H1 (cell line): ENCODE data around the gene ETV4. TPM values are rescaled to one million over a fixed set of nuclear protein-coding genes. Genes with fewer than 3 reads are reported as not detected.

Experiments
- CTCF ChIA-PET: fragments of 300-600 bp; sonication (Branson Sonifier 250); formaldehyde crosslinking; loops from one replicate; lab custom pipeline; 2021; ENCODE audit not compliant: partially characterized antibody; lab: Charles Lee
- POLR2A ChIA-PET: fragments of 300-600 bp; sonication (Branson Sonifier 250); formaldehyde crosslinking; loops from one replicate; lab custom pipeline; 2021; ENCODE audit warnings: inconsistent platforms; ENCODE audit not compliant: partially characterized antibody; lab: Charles Lee
- DNase-seq, 2 experiments: peaks; one replicate each; pipeline versions ENCODE4 v3.0.0 to v3.0.0-alpha.2; 2010 to 2022; ENCODE audit warnings: low spot score in 2 of 2, low read depth in 1 of 2, mixed read lengths in 1 of 2
- FAIRE-seq: peaks from 2 replicates; lab custom pipeline; 2011; peaks lifted over from hg19 to GRCh38; lab: Jason Lieb, UNC
- H2AFZ ChIP-seq: 2 replicates; pipeline ENCODE4 v1.8.1; 2012; ENCODE audit warnings: low read length, inconsistent platforms
- H2AK5ac ChIP-seq: 2 replicates; pipeline ENCODE4 v1.6.1; 2013; ENCODE audit warnings: low read depth, low read length
- H2BK120ac ChIP-seq: replicated peaks from 2 replicates; pipeline ENCODE3; 2013; ENCODE audit warnings: low read depth, low read length, inconsistent platforms
- H2BK12ac ChIP-seq: 2 replicates; pipeline ENCODE4 v1.6.1; 2013; ENCODE audit warnings: low read depth, low read length
- H2BK15ac ChIP-seq: 2 replicates; pipeline ENCODE4 v1.6.1; 2013; ENCODE audit warnings: low read length
- H2BK20ac ChIP-seq: 2 replicates; pipeline ENCODE4 v1.6.1; 2013; ENCODE audit warnings: low read length
- H2BK5ac ChIP-seq: 2 replicates; pipeline ENCODE4 v1.6.1; 2013; ENCODE audit warnings: low read depth, low read length
- H3K14ac ChIP-seq: 2 replicates; pipeline ENCODE4 v1.6.1; 2013; ENCODE audit warnings: inconsistent platforms; ENCODE audit not compliant: insufficient read length
- H3K18ac ChIP-seq: 2 replicates; pipeline ENCODE4 v1.6.1; 2013; ENCODE audit warnings: low read length; ENCODE audit errors: extremely low read depth
- H3K23ac ChIP-seq: 2 replicates; pipeline ENCODE4 v1.6.1; 2013; ENCODE audit warnings: inconsistent platforms; ENCODE audit not compliant: insufficient read length
- H3K23me2 ChIP-seq: 2 replicates; pipeline ENCODE4 v1.6.1; 2013; ENCODE audit warnings: low read depth, low read length
- H3K27ac ChIP-seq: 2 replicates; pipeline ENCODE4 v1.6.1; 2011; ENCODE audit warnings: low read depth, low read length, inconsistent platforms
- H3K27me3 ChIP-seq, 4 experiments: replicated peaks in 1 of 4; 1 replicate in 1 of 4; 2 replicates in 3 of 4; pipeline versions ENCODE4 v1.6.1 to v1.8.1; 2011 to 2013; ENCODE audit warnings: low read length in 3 of 4, mild to moderate bottlenecking in 3 of 4, inconsistent platforms in 2 of 4, mixed read lengths in 2 of 4, moderate library complexity in 1 of 4; ENCODE audit not compliant: control insufficient read depth in 3 of 4, insufficient read depth in 3 of 4; ENCODE audit errors: extremely low read depth in 1 of 4
- H3K36me3 ChIP-seq, 4 experiments: 2 replicates each; pipeline versions ENCODE4 v1.6.1 to v1.8.1; 2011 to 2013; ENCODE audit warnings: mild to moderate bottlenecking in 4 of 4, low read length in 3 of 4, moderate library complexity in 2 of 4, control low read depth in 1 of 4, inconsistent platforms in 1 of 4; ENCODE audit not compliant: insufficient read depth in 4 of 4, control insufficient read depth in 2 of 4
- H3K4ac ChIP-seq: replicated peaks from 2 replicates; pipeline ENCODE3; 2013; ENCODE audit warnings: low read length, low read depth, mixed read lengths, inconsistent platforms; ENCODE audit not compliant: insufficient read length
- H3K4me1 ChIP-seq, 4 experiments: replicated peaks in 1 of 4; 1 replicate in 1 of 4; 2 replicates in 3 of 4; pipeline versions ENCODE4 v1.6.1 to v1.8.1; 2011 to 2013; ENCODE audit warnings: low read length in 3 of 4, inconsistent platforms in 2 of 4, mixed read lengths in 1 of 4; ENCODE audit not compliant: insufficient read depth in 4 of 4, control insufficient read depth in 3 of 4
- H3K4me2 ChIP-seq, 2 experiments: 2 replicates each; pipeline versions ENCODE4 v1.6.1 to v1.8.1; 2011 to 2013; ENCODE audit warnings: low read depth in 2 of 2, low read length in 2 of 2, control low read depth in 1 of 2, inconsistent platforms in 1 of 2, mild to moderate bottlenecking in 1 of 2; ENCODE audit not compliant: insufficient read depth in 1 of 2
- H3K4me3 ChIP-seq, 4 experiments: fragments of 200-600, 300-600 bp in 1 of 4; sonication (generic), shearing (Covaris generic), sonication (Bioruptor Twin) in 1 of 4; 2 replicates each; pipeline versions ENCODE4 v1.5.1 to v1.8.1; 2011 to 2016; ENCODE audit warnings: low read length in 4 of 4, low read depth in 3 of 4, control low read depth in 2 of 4, inconsistent platforms in 2 of 4, mild to moderate bottlenecking in 2 of 4, mixed read lengths in 1 of 4, moderate library complexity in 1 of 4; ENCODE audit not compliant: insufficient read depth in 2 of 4; ENCODE audit errors: extremely low read depth in 1 of 4
- H3K56ac ChIP-seq: replicated peaks from 2 replicates; pipeline ENCODE3; 2013; ENCODE audit warnings: low read depth, mild to moderate bottlenecking, mixed read lengths, low read length, inconsistent platforms; ENCODE audit not compliant: insufficient read length
- H3K79me1 ChIP-seq: 2 replicates; pipeline ENCODE4 v1.6.1; 2013; ENCODE audit warnings: low read depth, low read length, control low read depth
- H3K79me2 ChIP-seq, 2 experiments: 2 replicates each; pipeline versions ENCODE4 v1.6.1 to v1.8.1; 2012 to 2013; ENCODE audit warnings: low read length in 2 of 2, mild to moderate bottlenecking in 2 of 2, inconsistent platforms in 1 of 2; ENCODE audit not compliant: insufficient read depth in 2 of 2, control insufficient read depth in 1 of 2
- H3K9ac ChIP-seq, 4 experiments: replicated peaks in 1 of 4; 1 replicate in 1 of 4; 2 replicates in 3 of 4; pipeline versions ENCODE4 v1.6.1 to v1.8.1; 2011 to 2013; ENCODE audit warnings: low read depth in 3 of 4, low read length in 3 of 4, control low read depth in 2 of 4, mild to moderate bottlenecking in 2 of 4, moderate library complexity in 2 of 4, inconsistent platforms in 1 of 4; ENCODE audit errors: extremely low read depth in 1 of 4
- H3K9me3 ChIP-seq, 2 experiments: 2 replicates each; pipeline versions ENCODE4 v1.6.1 to v1.8.1; 2012 to 2013; ENCODE audit warnings: mild to moderate bottlenecking in 2 of 2, moderate library complexity in 2 of 2, control low read depth in 1 of 2, inconsistent platforms in 1 of 2, low read depth in 1 of 2, low read length in 1 of 2, mixed read lengths in 1 of 2; ENCODE audit not compliant: insufficient read depth in 2 of 2
- H4K20me1 ChIP-seq, 2 experiments: replicated peaks in 1 of 2; 2 replicates each; pipeline versions ENCODE3 to v1.8.1; 2011 to 2013; ENCODE audit warnings: inconsistent platforms in 2 of 2, low read length in 2 of 2, mild to moderate bottlenecking in 1 of 2; ENCODE audit not compliant: insufficient read depth in 2 of 2, control insufficient read depth in 1 of 2
- H4K5ac ChIP-seq: 2 replicates; pipeline ENCODE4 v1.6.1; 2013; ENCODE audit warnings: low read length, low read depth, mixed read lengths, inconsistent platforms; ENCODE audit not compliant: insufficient read length
- H4K8ac ChIP-seq: 2 replicates; pipeline ENCODE4 v1.8.0; 2013; ENCODE audit warnings: mild to moderate bottlenecking, moderate library complexity, low read length, inconsistent platforms; ENCODE audit not compliant: insufficient read depth; ENCODE audit errors: extremely low read depth
- H4K91ac ChIP-seq: replicated peaks from 2 replicates; pipeline ENCODE3; 2013; ENCODE audit warnings: low read length, mixed read lengths, inconsistent platforms; ENCODE audit not compliant: insufficient read length
- ASH2L ChIP-seq: fragments of 200-600, 300-600 bp; sonication (generic); IDR thresholded peaks from one replicate; pipeline ENCODE4 v1.7.1; 2017; ENCODE audit warnings: low read length
- BCL11A ChIP-seq, 2 experiments: IDR thresholded peaks; one replicate each; pipeline ENCODE4 v1.6.1; 2011; ENCODE audit warnings: low read depth in 2 of 2, low read length in 2 of 2, mild to moderate bottlenecking in 2 of 2
- JUND ChIP-seq: IDR thresholded peaks from 2 replicates; pipeline ENCODE4 v1.6.1; 2011; ENCODE audit warnings: mild to moderate bottlenecking, improper control_type of control experiment, low read length
- KDM4A ChIP-seq: IDR thresholded peaks from one replicate; pipeline ENCODE4 v1.7.1; 2012; ENCODE audit warnings: low read depth, mild to moderate bottlenecking, moderate library complexity, low read length, inconsistent platforms; ENCODE audit not compliant: severe bottlenecking
- RAD21 ChIP-seq, 2 experiments: IDR thresholded peaks in 1 of 2; conservative IDR thresholded peaks in 1 of 2; 2 replicates each; pipeline ENCODE4 v1.6.1; 2011; ENCODE audit warnings: low read depth in 2 of 2, low read length in 2 of 2, improper control_type of control experiment in 1 of 2, inconsistent platforms in 1 of 2, mild to moderate bottlenecking in 1 of 2, moderate library complexity in 1 of 2
- SIRT6 ChIP-seq: IDR thresholded peaks from one replicate; pipeline ENCODE4 v1.7.1; 2012; ENCODE audit warnings: low read length, inconsistent platforms
- SP1 ChIP-seq: IDR thresholded peaks from 2 replicates; pipeline ENCODE4 v1.6.1; 2011; ENCODE audit warnings: low read depth, low read length
- SP2 ChIP-seq: IDR thresholded peaks from 2 replicates; pipeline ENCODE4 v1.6.1; 2012; ENCODE audit warnings: mild to moderate bottlenecking, low read length, inconsistent platforms
- TAF1 ChIP-seq: IDR thresholded peaks from 2 replicates; pipeline ENCODE4 v1.6.1; 2011; ENCODE audit warnings: mild to moderate bottlenecking, low read depth, low read length
- WGBS, 2 experiments: shearing (Covaris generic) in 1 of 2; methylation state at CpG; one replicate each; pipeline versions ENCODE4 v1.1.6 to v1.1.7; 2013 to 2015; ENCODE audit warnings: low lambda C conversion rate in 2 of 2, mixed read lengths in 2 of 2, inconsistent platforms in 1 of 2, low coverage in 1 of 2, missing lambda C conversion rate in 1 of 2; ENCODE audit not compliant: insufficient replicate concordance in 2 of 2, insufficient coverage in 1 of 2, insufficient read length in 1 of 2; ENCODE audit errors: extremely low coverage in 1 of 2, missing lambda C conversion rate in 1 of 2; 5-methylcytosine and 5-hydroxymethylcytosine counted together
- polyA plus RNA-seq, 7 experiments: library from polyadenylated mRNA; depleted of rRNA in 3 of 7; stranded (reverse) in 5 of 7; unstranded in 2 of 7; fragments of >200 nt in 5 of 7; fragments of 200-250 nt in 2 of 7; gene quantifications; 1 replicate in 5 of 7; 2 replicates in 1 of 7; 4 replicates in 1 of 7; pipeline versions ENCODE4 v1.2.1 to v1.2.3, GENCODE V29; 2011 to 2013; ENCODE audit warnings: missing spikeins in 2 of 7, mixed read lengths in 2 of 7
- total RNA-seq: library from RNA; stranded (reverse); fragmentation: NEBNext Ultra II Directional; extraction: Animal tissue kit (Norgen Biotek cat#: 25700); gene quantifications from 2 replicates; pipeline ENCODE4 v1.2.1, GENCODE V29; 2021
- TF ChIP-seq, protein P1 (sequence below): IDR thresholded peaks from 2 replicates; pipeline ENCODE4 v1.6.1; 2011; ENCODE audit warnings: low read length, improper control_type of control experiment
- TF ChIP-seq, protein P2 (sequence below): IDR thresholded peaks from 2 replicates; pipeline ENCODE4 v1.6.1; 2012; ENCODE audit warnings: inconsistent platforms

ETV4 gene
- total and polyA plus RNA-seq, 2 of the 8 experiments (the other 6 are each of a cell fraction or from before 2014, with no cell fraction given), result 75.2 to 143 TPM

DNA sequence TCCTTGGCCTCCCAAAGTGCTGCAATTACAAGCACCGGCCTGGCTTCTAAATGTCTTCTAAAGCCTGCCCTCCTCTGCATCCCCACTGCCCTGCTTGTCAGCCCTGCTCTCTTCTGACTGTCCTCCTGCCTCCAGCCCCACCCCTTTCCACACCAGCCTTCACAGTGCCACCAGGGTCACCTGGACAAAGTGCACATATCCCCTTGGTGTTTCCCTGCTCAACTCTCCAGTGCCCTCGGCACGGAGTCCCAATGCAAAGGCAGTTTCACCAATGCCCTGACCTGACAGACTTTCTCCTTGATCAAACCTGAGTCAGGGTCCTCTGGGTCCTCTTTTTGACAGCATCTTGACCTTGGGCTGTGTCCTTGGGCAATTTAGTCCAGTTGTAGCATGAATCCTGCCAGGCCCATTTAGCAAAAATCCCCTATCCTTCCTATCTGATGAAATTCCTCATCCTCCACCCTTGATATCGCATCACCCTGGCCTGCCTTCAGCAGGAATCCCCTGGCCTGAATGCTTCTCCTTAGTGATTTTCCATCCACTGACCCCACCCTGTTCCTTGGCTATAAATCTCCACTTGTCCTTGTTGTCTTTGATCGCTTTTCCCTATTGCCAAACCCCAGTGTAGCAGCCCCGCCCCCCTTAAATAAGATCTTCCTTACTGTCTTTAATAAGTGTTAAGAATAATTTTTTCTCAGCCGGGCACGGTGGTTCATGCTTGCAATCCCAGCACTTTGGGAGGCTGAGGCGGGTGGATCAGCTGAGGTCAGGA is 42.7 kb upstream of the ETV4 start:
- H3K4me3 ChIP-seq, result no peak overlapping the region
- no peak overlapping the region for H2BK120ac ChIP-seq
- peak overlapping the region; percentile 29; the same call in 1 of the 2 replicates for H2BK15ac ChIP-seq
- H3K4me1 ChIP-seq, result peaks cover 0 to 4% (median 0%) of the 10 kb centered on the region in 4 experiments; a peak in 2 of 7 replicates
- H4K91ac ChIP-seq, result no peak overlapping the region
- no peak overlapping the region for H2BK20ac ChIP-seq
- CTCF ChIA-PET, result interaction anchor here (1.3 kb wide), 1 partner anchor 12 kb away, joined by 7 read pairs; no protein-coding TSS in a partner anchor
- POLR2A ChIA-PET, result no interaction called here
- H2BK12ac ChIP-seq, result no peak overlapping the region
- H4K5ac ChIP-seq, result no peak overlapping the region
- no peak for TF ChIP-seq RAD21 (IDR thresholded peaks at IDR 0.05 in 1 of 2, conservative IDR thresholded peaks at IDR 0.05 in 1 of 2; ENCODE audit: low read depth in 2 of 2, low read length in 2 of 2)
- TF ChIP-seq SIRT6, result no peak
- TF ChIP-seq SP1, result no peak
- no peak for TF ChIP-seq KDM4A
- TF ChIP-seq SP2, result no peak
- TF ChIP-seq TAF1, result no peak
- TF ChIP-seq BCL11A (IDR thresholded peaks at IDR 0.05; ENCODE audit: low read depth in 2 of 2, low read length in 2 of 2), result no peak
- TF ChIP-seq, protein P1, sequence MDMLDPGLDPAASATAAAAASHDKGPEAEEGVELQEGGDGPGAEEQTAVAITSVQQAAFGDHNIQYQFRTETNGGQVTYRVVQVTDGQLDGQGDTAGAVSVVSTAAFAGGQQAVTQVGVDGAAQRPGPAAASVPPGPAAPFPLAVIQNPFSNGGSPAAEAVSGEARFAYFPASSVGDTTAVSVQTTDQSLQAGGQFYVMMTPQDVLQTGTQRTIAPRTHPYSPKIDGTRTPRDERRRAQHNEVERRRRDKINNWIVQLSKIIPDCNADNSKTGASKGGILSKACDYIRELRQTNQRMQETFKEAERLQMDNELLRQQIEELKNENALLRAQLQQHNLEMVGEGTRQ, result no peak
- TF ChIP-seq ASH2L, result no peak
- TF ChIP-seq, protein P2, sequence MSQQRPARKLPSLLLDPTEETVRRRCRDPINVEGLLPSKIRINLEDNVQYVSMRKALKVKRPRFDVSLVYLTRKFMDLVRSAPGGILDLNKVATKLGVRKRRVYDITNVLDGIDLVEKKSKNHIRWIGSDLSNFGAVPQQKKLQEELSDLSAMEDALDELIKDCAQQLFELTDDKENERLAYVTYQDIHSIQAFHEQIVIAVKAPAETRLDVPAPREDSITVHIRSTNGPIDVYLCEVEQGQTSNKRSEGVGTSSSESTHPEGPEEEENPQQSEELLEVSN, result no peak
- TF ChIP-seq JUND, result no peak
- no peaks in the 10 kb centered on the region for H3K79me2 ChIP-seq
- H3K9ac ChIP-seq, result no peak overlapping the region
- no peak overlapping the region for H3K23ac ChIP-seq
- H3K18ac ChIP-seq, result no peak overlapping the region
- no peak overlapping the region for H3K27ac ChIP-seq
- no peaks in the 10 kb centered on the region for H4K20me1 ChIP-seq
- no peak overlapping the region for H2AK5ac ChIP-seq
- WGBS, 2 experiments, result 88% methylated on average over 9 of the region's 9 CpGs; no CpG with 5 or more reads in 1 of the 2 experiments
- H2BK5ac ChIP-seq, result no peak overlapping the region
- FAIRE-seq, result no peak
- no peak overlapping the region; the same call in 1 of the 2 replicates for H4K8ac ChIP-seq
- H3K79me1 ChIP-seq, result no peaks in the 10 kb centered on the region
- DNase-seq, result no peak
- H3K23me2 ChIP-seq, result no peaks in the 10 kb centered on the region
- H3K36me3 ChIP-seq, result no peaks in the 10 kb centered on the region
- H3K4me2 ChIP-seq, result no peak overlapping the region
- H3K4ac ChIP-seq, result no peak overlapping the region
- no peaks in the 10 kb centered on the region for H3K9me3 ChIP-seq
- no peak overlapping the region for H3K14ac ChIP-seq
- no peak overlapping the region for H2AFZ ChIP-seq
- no peaks in the 10 kb centered on the region for H3K27me3 ChIP-seq
- H3K56ac ChIP-seq, result no peak overlapping the region
